NOMO-1 (cell line): ENCODE measurements around the gene HNRNPK.

Experiments
- DNase-seq, 2 experiments: peaks; one replicate each; lab custom pipeline; 2025; ENCODE audit not compliant: unreplicated experiment in 2 of 2; lab: John Stamatoyannopoulos, UW

Gene HNRNPK

GRCh38 chr9:83979812-83980394 is at the start of gene HNRNPK:
HNRNPK (minus strand) TSS chr9:83980215; CDS start chr9:83978252, 1,963 bp downstream.
- DNase-seq = peak; percentile 68 to 80

GRCh38 chr9:84027201-84027600 is 47.2 kb upstream of the HNRNPK start:
- no peak for DNase-seq

- no peak for DNase-seq
Observed at GRCh38 chr9:84024041-84024575, 44.1 kb upstream of the HNRNPK start.

GRCh38 chr9:84007662-84008061 is 27.6 kb upstream of the HNRNPK start:
- DNase-seq = no peak

- DNase-seq = no peak
Observed at GRCh38 chr9:84003246-84003645, 23.2 kb upstream of the HNRNPK start.

- peak in 1 of 2 experiments; percentile 6 for DNase-seq
Observed at GRCh38 chr9:84002344-84002743, 22.3 kb upstream of the HNRNPK start.

- DNase-seq = peak in 1 of 2 experiments; percentile 47
Observed at GRCh38 chr9:84001621-84002020, 21.6 kb upstream of the HNRNPK start.

GRCh38 chr9:84000186-84000585 is 20.2 kb upstream of the HNRNPK start:
- DNase-seq = no peak

GRCh38 chr9:83999141-83999918 is 19.3 kb upstream of the HNRNPK start:
- DNase-seq = no peak

GRCh38 chr9:83996126-83996525 is 16.1 kb upstream of the HNRNPK start:
- no peak for DNase-seq

GRCh38 chr9:83992901-83993300 is 12.9 kb upstream of the HNRNPK start:
- DNase-seq = no peak

GRCh38 chr9:83992407-83992806 is 12.4 kb upstream of the HNRNPK start:
- DNase-seq = no peak

- no peak for DNase-seq
Observed at GRCh38 chr9:83991355-83991754, 11.3 kb upstream of the HNRNPK start.

GRCh38 chr9:83988411-83988810 is 8.4 kb upstream of the HNRNPK start:
- DNase-seq = no peak

- no peak for DNase-seq
Observed at GRCh38 chr9:83987402-83987791, 7.4 kb upstream of the HNRNPK start.

- no peak for DNase-seq
Observed at GRCh38 chr9:83986765-83987401, 6.9 kb upstream of the HNRNPK start.

- DNase-seq = peak in 1 of 2 experiments; percentile 10
Observed at GRCh38 chr9:83986195-83986594, 6.2 kb upstream of the HNRNPK start.

GRCh38 chr9:83981126-83981871 is 1.3 kb upstream of the HNRNPK start:
- DNase-seq = peak in 1 of 2 experiments; percentile 50

- peak; percentile 68 to 84 for DNase-seq
Observed at GRCh38 chr9:83980395-83981125, 545 bp upstream of the HNRNPK start, which contains the start of gene RMI1. RMI1 (plus strand) TSS chr9:83980805; CDS start chr9:84000987, 20,182 bp downstream.
